COLO829 (cell line): ENCODE measurements around the gene DTX1.
"Not testable (repeated sequence)": the region's sequence is repeated elsewhere in the genome, so short reads cannot be mapped to it uniquely, and the experiment has no call there.

Experiments used
- DNase-seq: peaks from one replicate; pipeline ENCODE4 v3.0.0; 2012; ENCODE audit warnings: low spot score

DTX1 gene

DNA sequence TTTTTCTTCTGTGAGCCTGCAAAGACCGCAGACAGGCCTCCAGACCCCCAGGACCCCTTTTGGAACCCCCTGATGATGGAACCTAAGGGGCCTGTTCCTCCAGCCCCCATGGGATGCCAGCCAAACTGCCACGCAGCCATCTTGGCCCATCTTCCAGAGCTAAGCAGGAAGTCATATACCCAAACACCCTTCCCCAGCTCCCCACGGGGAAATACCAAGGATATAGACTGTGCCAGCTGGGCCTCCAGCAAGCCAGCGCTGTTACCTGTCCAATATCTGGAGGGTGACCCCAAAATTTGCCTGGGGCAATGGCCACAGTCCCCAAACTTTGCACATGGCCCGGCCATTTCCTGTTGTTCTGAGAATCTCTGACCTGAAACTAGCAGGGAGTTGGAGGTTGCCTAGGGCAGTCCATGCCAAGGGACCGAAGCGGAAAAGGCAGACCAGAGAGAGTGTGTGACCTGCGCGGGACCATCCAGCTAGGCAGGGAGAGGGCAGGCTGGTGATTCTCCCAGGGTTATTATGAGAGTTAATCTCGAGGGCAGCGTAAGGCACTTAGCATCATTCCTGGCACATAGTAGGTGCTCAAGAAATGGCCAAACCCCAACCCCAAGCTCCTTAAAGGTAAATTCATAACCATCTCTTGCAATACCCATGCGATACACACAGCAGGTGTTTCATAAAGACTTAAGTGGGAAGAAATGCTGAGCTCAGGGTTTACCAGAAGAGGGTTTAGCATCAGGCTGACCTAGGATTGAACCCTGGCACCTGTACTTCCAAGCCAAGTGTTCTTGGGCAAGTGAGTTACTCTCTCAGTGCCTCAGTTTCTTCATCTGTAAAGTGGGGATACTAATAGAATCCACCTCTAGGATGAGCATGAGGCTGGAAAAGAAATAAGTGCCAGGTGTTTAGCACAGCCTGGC lies 81.6 kb downstream of the DTX1 start:
- DNase-seq, result no peak

GRCh38 chr12:113138826-113139225 lies 82.3 kb downstream of the DTX1 start:
- no peak for DNase-seq

GRCh38 chr12:113140706-113141105 lies 84.2 kb downstream of the DTX1 start:
- DNase-seq, result no peak

- DNase-seq, result not testable (repeated sequence)
Measured at GRCh38 chr12:113141716-113142115, 85.2 kb downstream of the DTX1 start.

DNA sequence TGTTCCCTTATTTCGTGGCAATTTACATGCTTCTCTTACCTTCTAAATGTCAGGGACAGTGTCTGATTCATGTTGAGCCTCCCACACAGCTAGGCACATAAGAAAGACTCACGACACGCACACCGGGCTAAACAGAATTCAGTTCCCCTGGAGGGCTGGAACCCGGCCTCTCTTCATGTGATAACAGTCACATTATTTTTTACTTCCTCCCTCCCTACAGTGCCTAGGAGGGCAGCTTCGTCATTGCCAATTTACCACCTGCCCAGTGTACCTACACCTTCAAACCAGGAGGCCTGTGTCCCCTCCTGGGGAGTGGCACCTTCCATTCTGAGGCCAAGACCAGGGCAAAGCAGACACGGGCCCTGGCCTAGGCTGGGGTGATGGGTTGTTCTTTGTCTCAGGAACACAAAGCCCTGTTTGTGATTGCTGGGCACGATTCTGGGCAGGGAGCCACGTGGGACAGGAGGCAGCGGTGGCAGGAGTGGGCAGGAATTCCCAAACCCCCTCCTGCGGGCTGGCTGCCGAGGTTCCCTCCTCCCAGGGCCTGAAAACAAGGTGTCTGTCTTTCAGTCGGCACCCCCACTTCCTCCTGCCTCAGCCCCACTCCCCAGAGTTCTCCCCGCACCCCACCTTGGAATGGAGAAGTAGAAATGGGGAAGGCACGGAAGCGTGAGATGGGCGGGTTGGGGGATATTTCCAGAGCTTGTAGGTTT lies 85.8 kb downstream of the DTX1 start:
- peak; percentile 90 for DNase-seq

DNA sequence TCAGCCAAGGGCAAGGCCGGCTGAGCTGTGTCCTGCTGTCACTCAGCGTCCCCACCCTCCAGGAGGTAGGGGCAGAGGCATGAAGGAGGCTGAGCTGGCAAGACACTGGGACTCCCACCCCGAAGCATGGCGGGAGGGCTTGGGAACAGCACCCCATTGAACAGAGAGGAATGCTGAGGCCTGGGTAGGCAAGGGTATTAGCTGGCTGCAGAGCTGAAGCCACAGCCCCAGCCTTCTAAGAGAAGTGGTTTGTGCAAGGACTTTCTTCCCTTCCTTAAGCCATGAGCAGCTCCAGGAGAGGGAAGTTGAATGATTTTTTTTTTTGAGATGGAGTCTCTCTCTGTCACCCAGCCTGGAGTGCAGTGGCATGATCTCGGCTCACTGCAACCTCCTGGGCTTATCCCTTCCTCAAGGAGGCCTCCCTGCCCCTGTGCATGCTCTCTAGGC lies 86.4 kb downstream of the DTX1 start:
- no peak for DNase-seq

GRCh38 chr12:113143959-113144358 lies 87.4 kb downstream of the DTX1 start:
- no peak for DNase-seq

DNA sequence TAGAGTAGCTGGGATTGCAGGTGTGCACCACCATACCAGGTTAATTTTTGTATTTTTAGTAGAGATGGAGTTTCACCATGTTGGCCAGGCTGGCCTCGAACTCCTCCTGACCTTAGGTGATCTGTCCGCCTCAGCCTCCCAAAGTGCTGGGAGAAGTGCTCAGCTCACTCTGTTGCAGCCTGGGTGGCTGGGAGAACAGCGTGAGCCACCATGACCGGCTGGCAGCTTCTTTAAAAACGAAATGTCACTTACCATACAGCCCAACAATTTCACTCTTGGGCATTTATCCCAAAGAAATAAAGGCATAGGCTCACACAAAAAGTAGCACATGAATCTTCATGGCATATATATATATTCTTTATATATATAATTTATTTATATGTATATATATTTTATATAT lies 88.3 kb downstream of the DTX1 start:
- no peak for DNase-seq

DNA sequence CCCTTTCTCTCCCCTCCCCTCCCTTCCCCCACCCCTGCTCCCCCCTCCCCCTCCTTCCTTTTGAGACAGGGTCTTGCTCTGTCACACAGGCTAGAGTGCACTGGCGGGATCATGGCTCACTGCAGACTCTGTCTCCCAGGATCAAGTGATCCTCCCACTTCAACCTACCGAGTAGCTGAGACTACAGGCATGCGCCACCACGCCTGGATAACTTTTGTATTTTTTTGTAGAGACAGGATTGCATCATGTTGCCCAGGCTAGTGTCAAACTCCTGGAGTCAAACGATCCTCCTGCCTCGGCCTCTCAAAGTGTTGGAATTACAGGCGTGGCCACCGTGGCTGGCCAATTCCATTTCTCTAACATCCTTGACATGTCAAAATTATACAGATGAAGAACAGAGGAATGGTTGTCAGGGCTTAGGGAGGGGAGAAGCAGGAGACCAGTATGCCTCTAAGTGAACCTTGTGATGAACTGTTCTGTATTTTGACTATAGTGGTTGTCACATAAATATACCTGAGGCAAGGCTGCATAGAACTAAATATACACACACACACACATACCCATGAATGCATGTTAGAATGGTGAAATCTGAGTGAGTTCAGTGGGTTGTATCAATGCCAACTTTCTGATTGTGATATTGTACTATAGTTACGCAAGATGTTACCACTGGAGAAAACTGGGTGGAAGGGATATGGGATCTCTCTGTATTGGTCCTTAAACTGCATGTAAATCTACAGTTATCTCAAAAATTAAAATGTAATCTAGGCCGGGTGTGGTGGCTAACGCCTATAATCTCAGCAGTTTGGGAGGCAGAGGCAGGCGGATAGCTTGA lies 89.4 kb downstream of the DTX1 start:
- DNase-seq, result no peak

DNA sequence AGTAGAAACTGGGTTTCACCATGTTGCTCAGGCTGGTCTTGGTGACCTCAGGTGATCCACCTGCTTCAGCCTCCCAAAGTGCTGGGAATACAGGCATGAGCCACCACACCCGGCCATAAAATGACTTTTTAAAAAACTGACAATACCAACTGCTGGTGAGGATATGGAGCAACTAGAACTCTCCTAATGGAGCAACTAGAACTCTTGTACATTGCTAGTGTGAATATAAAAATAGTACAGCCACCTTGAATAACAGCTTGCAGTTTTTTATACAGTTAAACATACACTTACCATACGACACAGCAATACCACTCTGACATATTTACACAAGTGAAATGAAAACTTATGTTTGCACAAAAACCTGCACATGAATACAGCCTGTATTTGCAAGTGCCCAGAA lies 90.5 kb downstream of the DTX1 start:
- DNase-seq, result no peak
